Measurements from ENCODE around the gene TBC1D8.

The TBC1D8 gene

DNA sequence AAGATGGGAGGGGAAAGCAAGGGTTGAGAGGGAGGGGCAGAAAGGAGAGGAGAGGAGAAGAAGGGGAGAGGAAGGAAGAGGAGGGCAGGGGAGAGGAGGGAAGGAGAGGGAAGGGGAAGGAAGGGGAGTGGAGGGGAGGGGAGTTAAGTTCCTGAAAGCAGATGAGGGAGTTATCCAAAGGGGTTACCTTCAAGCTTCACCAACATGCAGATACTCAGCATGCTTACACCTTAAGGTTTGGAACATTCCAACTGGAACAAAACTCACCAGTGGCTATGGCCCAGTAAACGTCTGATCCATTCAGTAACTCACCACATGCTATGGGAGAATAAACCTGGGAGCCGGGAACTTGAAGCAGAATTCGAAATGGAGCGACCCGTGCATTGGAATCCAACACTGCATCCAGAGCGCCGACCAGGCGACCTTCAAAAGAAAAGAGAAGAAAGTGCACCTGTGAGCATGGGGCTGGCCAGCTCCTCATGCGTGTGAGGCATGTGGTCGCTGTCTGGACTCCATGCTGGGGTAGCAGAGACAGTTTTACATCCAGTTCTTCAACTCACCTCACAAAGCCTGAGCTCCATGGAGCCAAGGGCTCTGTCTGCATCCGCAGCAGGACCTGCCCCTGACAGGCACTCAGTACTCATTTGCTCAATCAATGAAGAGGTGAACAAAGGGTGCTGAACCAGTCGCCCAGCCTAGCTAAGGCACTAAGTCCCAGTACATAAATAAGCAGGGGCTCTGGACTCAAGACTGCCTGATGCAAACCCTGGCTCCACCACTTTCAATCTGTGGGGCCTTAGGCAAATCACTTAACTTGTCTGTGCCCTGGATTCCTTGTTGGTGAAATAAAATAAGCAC is 61.0 kb downstream of the TBC1D8 start:
- Histone ChIP-seq H3K4me3 (replicated peaks; ENCODE audit: insufficient read depth, low read length) (no peak overlapping the region), H3K27ac (replicated peaks) (no peak overlapping the region), H3K27me3 (ENCODE audit: insufficient read depth, poor library complexity, severe bottlenecking) (no peaks in the 10 kb centered on the region)
- DNase-seq (ENCODE audit: low read depth in 1 of 2, low spot score in 1 of 2), result no peak
- TF ChIP-seq POLR2AphosphoS5 (IDR thresholded peaks at IDR 0.05; ENCODE audit: low read depth) (no peak), GABPA (IDR thresholded peaks at IDR 0.05; ENCODE audit: low read depth) (no peak), SPI1 (IDR thresholded peaks at IDR 0.05; ENCODE audit: borderline replicate concordance, low read depth) (no peak), REST (IDR thresholded peaks at IDR 0.05; ENCODE audit: insufficient replicate concordance, low read depth) (no peak)
- TF ChIP-seq, protein P1, sequence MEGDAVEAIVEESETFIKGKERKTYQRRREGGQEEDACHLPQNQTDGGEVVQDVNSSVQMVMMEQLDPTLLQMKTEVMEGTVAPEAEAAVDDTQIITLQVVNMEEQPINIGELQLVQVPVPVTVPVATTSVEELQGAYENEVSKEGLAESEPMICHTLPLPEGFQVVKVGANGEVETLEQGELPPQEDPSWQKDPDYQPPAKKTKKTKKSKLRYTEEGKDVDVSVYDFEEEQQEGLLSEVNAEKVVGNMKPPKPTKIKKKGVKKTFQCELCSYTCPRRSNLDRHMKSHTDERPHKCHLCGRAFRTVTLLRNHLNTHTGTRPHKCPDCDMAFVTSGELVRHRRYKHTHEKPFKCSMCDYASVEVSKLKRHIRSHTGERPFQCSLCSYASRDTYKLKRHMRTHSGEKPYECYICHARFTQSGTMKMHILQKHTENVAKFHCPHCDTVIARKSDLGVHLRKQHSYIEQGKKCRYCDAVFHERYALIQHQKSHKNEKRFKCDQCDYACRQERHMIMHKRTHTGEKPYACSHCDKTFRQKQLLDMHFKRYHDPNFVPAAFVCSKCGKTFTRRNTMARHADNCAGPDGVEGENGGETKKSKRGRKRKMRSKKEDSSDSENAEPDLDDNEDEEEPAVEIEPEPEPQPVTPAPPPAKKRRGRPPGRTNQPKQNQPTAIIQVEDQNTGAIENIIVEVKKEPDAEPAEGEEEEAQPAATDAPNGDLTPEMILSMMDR (IDR thresholded peaks at IDR 0.05; ENCODE audit: insufficient read depth, low read length), result no peak

- no peak for DNase-seq (ENCODE audit: low read depth in 1 of 2, low spot score in 1 of 2)
- Histone ChIP-seq H3K27ac (replicated peaks) (no peak overlapping the region), H3K4me3 (replicated peaks; ENCODE audit: insufficient read depth, low read length) (no peak overlapping the region), H3K27me3 (ENCODE audit: insufficient read depth, poor library complexity, severe bottlenecking) (no peaks in the 10 kb centered on the region)
- TF ChIP-seq SPI1 (IDR thresholded peaks at IDR 0.05; ENCODE audit: borderline replicate concordance, low read depth), result no peak
- no peak for TF ChIP-seq POLR2AphosphoS5 (IDR thresholded peaks at IDR 0.05; ENCODE audit: low read depth)
- no peak for TF ChIP-seq GABPA (IDR thresholded peaks at IDR 0.05; ENCODE audit: low read depth)
- TF ChIP-seq, protein P1 (IDR thresholded peaks at IDR 0.05; ENCODE audit: insufficient read depth, low read length), result no peak
- no peak for TF ChIP-seq REST (IDR thresholded peaks at IDR 0.05; ENCODE audit: insufficient replicate concordance, low read depth)
Observed at GRCh38 chr2:101089419-101089818, 61.8 kb downstream of the TBC1D8 start.

DNA sequence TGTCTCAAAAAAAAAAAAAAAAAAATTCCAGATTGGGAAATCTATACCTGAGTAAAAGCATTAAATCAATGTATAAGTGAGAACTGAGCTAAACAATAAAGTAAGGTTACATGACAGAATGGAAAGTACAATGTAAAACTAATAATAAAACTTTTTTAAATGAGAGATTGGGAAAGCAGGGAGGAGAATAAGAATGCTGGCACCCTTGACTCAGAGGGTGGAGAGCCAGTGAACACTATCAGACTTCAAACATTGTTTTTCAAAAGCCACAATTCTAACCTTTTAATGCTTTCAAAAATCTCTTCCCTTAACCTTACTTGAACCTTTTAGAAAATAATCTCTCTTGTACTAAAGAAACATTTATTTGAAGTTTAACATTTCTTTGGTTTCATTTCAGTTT is 63.5 kb downstream of the TBC1D8 start:
- TF ChIP-seq GABPA (IDR thresholded peaks at IDR 0.05; ENCODE audit: low read depth) (no peak), REST (IDR thresholded peaks at IDR 0.05; ENCODE audit: insufficient replicate concordance, low read depth) (no peak)
- no peaks in the 10 kb centered on the region for H3K27me3 ChIP-seq (ENCODE audit: insufficient read depth, poor library complexity, severe bottlenecking)
- no peak for DNase-seq (ENCODE audit: low read depth in 1 of 2, low spot score in 1 of 2)
- no peak overlapping the region for H3K27ac ChIP-seq (replicated peaks)
- H3K4me3 ChIP-seq (replicated peaks; ENCODE audit: insufficient read depth, low read length), result no peak overlapping the region

Data from HL-60 (cell line).